H7 (cell line): ENCODE data around the gene ATP13A2. TPM values are rescaled to one million over a fixed set of nuclear protein-coding genes. Genes with fewer than 3 reads are reported as not detected.

Experiments
- DNase-seq: peaks from one replicate; pipeline ENCODE4 v3.0.0; 2012
- H3K27me3 ChIP-seq: 2 replicates; pipeline ENCODE4 v1.6.0; 2011; ENCODE audit warnings: mild to moderate bottlenecking, low read length; ENCODE audit not compliant: control insufficient read depth, insufficient read depth
- H3K36me3 ChIP-seq: replicated peaks from 2 replicates; pipeline ENCODE4 v1.5.1; 2011; ENCODE audit warnings: low read length; ENCODE audit not compliant: control insufficient read depth, insufficient read depth
- H3K4me3 ChIP-seq: 2 replicates; pipeline ENCODE4 v1.5.1; 2011; ENCODE audit warnings: low read depth, mild to moderate bottlenecking, control low read depth, low read length, moderate library complexity; ENCODE audit not compliant: insufficient read depth
- total RNA-seq: library from RNA; depleted of rRNA; stranded (reverse); fragments of >200 nt; shearing (Covaris generic); gene quantifications from 2 replicates; pipeline ENCODE4 v1.2.3, GENCODE V29; 2014

Gene ATP13A2
- total RNA-seq, 1 experiment from 2014 or later, result 162 TPM

DNA sequence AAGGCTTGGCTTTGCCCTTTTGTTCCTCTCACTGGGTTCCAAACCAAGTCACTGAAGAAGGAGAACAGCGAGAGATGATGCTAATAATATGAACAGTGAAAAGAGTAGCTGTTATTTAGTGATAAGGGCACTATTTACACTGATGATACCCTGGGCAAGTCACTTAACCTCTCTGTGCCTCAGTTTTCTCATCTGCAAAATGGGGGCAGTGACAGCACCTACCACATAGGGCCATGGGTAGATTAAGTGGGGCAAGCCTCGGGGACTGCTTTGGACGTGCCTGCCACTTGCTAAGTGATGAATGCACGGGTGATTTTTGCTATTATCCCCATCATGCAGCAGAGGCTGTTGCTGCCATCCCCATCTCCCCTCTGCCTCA is 9.2 kb downstream of the ATP13A2 start:
- DNase-seq, result no peak
- H3K4me3 ChIP-seq, result no peak overlapping the region
- peaks cover 12% of the 10 kb centered on the region for H3K36me3 ChIP-seq
- H3K27me3 ChIP-seq, result no peaks in the 10 kb centered on the region

DNA sequence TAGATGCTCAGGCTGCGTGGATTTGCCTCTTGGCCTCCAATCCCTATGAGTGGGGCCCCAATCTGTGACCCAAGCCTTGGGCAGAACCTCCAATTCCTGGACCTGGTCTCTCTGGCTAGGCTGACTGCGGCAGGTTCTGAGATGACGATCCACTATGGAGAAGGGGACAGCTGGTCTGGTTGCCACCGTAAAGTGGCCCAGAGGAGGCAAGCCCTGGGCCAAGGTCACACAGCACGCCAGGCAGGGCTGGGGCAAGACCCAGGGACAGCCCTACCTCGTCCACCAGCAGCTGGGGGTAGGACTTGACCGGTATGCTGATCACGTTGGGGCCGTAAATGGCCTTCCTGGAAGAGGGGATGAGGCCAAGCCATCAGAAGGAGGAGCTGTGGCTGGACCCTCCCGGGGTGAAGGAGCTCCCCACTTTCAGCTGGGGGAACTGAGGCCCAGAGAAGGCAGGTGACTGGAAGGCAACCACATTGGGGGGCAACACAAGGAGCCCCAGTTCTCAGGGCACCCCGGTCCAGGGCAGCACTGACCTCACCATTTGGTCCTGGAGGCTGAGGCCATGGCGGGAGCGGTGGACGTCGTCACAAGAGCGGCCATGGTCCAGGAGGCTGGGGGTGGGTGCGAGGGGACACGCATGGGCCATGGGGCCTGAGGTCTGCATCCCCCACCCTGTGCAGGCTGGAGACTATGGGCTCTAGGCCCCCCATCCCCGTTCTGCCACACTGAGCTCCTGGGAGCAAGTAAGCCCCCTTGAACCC is 9.8 kb downstream of the ATP13A2 start:
- Histone ChIP-seq H3K4me3 (no peak overlapping the region), H3K27me3 (no peaks in the 10 kb centered on the region), H3K36me3 (peaks cover 12% of the 10 kb centered on the region)
- DNase-seq, result peak; percentile 37

DNA sequence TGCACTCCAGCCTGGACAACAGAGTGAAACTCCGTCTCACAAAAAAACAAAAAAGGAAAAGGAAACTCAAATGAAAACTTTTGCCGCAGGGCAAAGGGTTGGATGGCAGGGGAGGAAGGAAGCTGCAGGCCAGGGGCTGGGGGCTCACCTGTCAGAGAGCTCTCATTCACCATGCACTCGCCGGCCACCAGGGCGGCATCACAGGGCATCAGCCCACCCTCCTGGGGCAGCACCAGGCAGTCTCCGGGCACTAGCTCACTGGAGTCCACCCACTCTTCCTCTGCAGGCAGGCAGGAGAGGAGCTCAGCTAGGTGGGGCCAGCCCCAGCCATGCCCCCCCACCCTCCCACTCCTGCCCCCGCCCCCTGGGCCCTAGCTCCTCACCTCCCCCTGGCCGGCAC is 11.9 kb downstream of the ATP13A2 start:
- DNase-seq, result peak; percentile 78
- Histone ChIP-seq H3K27me3 (no peaks in the 10 kb centered on the region), H3K4me3 (no peak overlapping the region), H3K36me3 (peaks cover 12% of the 10 kb centered on the region)

DNA sequence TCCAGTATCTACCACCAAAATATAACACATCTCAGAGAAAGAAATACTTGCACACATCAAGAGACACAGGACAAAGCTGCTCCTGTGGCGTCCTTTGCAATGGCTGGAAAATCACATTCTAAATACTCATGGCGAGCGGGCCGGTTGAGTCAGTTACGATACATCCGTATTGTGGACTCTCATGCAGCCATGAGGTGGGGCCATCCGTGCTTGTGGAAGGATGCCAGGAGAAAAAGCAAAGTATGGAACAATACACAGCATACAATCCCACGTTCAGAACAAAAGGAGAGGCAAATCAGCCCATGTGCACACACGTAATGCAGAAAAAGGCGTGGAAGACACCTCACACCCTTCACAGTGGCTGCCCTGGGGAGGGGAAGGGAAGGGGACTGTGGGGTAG is 13.1 kb downstream of the ATP13A2 start:
- peak; percentile 21 for DNase-seq
- H3K36me3 ChIP-seq, result peaks cover 8% of the 10 kb centered on the region
- H3K27me3 ChIP-seq, result no peaks in the 10 kb centered on the region
- no peak overlapping the region for H3K4me3 ChIP-seq

DNA sequence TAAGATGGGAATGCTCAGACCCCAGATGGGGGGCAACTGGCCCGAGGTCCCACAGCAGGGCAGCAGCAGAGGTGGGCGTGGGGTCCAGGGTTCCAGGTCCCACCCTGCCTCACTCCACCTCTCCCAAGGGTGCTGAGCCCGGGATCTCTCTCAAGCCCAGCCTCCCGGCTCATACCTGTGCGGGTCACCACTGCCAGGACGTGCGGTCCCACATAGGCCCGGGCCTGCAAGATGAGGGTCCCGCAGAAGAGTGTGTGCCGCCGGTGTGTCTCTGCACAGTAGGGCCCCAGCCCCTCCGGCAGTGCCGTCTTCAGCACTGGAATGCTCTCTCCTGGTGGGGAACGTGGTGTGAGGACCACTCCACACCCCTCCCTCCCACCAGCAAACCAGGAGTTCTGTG is 14.9 kb downstream of the ATP13A2 start:
- Histone ChIP-seq H3K27me3 (no peaks in the 10 kb centered on the region), H3K36me3 (peaks cover 4% of the 10 kb centered on the region), H3K4me3 (no peak overlapping the region)
- peak; percentile 40 for DNase-seq

DNA sequence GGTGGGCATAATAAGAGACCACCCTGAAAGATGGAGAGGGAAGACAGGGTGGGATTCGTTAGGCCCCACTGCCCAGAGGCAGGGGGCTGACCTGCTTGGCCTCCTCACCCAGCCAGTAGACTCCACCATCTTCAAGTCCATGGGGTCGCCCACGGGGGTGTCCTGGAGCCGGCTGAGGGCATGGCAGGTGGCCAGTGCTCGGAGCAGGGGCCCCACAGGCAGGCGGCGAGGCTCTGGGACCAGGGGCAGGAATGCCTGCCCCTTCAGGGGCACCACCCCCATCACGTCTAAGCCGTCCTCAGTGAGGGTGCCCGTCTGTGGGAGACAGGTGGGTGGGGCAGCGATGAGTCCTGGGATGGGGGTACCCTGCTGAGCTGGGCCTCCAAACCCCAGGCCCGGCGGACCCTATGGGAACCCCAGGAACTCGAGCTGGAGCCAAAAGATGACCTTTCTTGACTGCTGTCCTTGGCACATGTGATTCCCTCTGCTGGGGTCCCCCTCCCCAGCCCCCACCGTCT is 18.1 kb downstream of the ATP13A2 start:
- H3K27me3 ChIP-seq, result no peaks in the 10 kb centered on the region
- no peak for DNase-seq

DNA sequence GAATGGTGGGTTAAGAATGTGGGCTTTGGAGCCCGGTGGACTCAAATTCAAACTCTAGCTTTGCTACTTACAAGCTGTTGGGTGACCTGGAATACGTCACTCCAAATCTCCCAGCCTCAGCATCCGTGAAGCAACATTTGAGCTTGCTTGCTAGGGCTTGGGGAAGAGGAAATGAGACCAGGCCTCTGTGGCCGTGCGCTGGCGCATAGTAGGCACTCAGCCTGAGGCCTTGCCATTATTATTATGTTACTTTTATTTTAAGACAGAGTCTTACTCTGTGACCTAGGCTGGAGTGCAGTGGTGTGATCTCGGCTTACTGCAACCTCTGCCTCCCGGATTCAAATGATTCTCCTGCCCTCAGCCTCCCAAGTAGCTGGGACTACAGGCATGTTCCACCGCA is 19.1 kb downstream of the ATP13A2 start:
- H3K36me3 ChIP-seq, result no peaks in the 10 kb centered on the region; the same call in none of the 2 replicates
- H3K27me3 ChIP-seq, result no peaks in the 10 kb centered on the region
- no peak overlapping the region for H3K4me3 ChIP-seq
- DNase-seq, result no peak

More for the DNA sequence above, 18.1 kb downstream of the ATP13A2 start:
- no peak overlapping the region for H3K4me3 ChIP-seq
- peaks cover 2% of the 10 kb centered on the region for H3K36me3 ChIP-seq

DNA sequence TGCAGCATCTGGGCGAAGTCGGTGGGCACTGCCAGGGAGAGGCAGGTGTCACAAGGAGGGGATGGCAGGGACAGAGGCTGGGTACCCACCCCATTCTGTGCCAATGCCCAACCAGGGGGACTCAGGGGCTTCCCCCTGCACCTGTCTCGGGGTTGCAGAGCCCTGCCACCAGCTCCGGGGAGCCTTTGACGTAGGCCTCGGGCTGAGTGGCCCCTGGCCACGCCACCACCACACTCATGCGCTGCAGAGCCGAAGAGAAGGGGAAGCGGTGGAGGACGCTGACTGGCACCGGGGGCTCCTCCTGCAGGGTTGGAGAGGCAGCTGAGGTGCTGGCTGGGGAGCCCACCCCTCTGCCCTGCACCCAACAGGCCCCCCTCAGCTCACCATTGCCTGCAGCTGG is 19.6 kb downstream of the ATP13A2 start:
- Histone ChIP-seq H3K4me3 (no peak overlapping the region), H3K36me3 (no peaks in the 10 kb centered on the region; the same call in none of the 2 replicates), H3K27me3 (no peaks in the 10 kb centered on the region)
- no peak for DNase-seq

DNA sequence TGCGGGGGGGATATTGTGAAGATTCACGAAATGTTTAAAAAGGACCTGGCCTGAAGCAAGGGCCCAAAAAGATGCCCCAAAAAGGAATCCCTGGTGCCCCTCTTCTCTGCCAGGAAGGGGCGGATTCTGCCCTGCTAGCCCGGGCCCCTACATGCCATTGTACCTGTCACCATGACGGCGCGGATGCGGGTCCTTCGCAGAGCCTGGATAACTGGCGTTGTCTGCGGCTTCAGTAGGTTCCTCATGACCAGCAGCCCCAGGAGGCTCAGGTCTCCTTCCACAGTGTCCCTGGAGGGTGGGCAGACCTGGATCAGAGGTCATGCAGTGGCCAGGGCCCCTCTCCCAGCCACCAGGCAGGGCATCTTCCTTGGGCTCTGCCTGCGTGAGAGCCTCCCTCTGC is 20.2 kb downstream of the ATP13A2 start:
- Histone ChIP-seq H3K36me3 (no peaks in the 10 kb centered on the region; the same call in none of the 2 replicates), H3K27me3 (no peaks in the 10 kb centered on the region), H3K4me3 (no peak overlapping the region)
- no peak for DNase-seq

DNA sequence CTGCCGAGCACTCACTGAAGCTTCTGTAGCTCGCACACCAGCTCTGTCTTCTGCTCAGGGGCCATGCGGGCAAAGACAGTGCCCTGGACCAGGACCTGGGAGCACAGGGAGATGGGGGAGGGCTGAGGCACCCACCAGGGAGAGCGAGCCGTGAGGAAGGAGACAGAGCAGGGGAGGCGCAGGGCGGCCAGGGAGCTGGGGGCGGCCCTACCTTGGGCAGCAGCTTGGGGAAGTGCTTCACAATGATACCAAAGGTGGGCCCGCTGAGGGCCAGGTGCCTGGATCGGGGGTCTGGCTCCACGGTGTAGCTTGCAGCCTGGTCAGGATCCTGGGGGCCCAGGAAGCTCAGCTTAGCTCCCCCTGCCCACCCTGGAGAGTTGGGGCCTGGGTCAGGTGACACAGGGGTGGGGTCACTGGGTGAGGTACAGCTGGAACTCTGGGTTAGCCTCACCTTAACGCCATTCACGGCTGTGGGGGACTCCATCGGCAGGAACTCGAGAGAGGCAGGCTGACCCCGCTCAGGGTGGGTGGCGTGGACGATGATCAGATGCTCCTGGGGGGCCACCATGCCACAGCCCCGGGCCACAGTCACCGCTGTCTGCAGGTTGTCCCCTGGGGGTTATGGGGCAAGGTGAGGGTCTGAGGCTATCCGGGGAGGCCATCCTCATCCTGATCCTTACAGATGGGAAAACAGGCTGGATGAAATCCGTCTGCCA is 21.9 kb downstream of the ATP13A2 start:
- H3K27me3 ChIP-seq, result no peaks in the 10 kb centered on the region
- peaks cover 2% of the 10 kb centered on the region for H3K36me3 ChIP-seq
- DNase-seq, result no peak
- H3K4me3 ChIP-seq, result no peak overlapping the region

DNA sequence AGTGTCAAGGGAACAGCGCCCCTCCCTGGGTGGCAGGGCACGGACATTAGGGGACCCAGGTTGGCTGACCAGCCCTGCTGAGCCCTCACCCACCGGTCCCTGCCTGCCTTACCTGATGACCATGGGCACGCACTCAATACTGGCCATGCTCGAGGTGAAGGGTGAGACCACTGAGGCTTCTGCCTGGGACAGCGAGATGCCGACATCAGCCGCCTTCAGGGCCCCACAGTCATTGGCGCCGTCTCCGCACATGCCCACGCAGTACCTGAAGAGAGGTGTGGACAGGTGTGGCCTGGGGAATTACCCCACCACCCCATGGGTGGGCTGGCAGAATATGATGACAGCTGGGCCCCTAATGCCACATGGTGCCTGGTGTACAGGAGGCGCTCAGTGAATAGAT is 23.5 kb downstream of the ATP13A2 start:
- Histone ChIP-seq H3K36me3 (peaks cover 2% of the 10 kb centered on the region), H3K4me3 (no peak overlapping the region), H3K27me3 (no peaks in the 10 kb centered on the region)
- peak; percentile 54 for DNase-seq

DNA sequence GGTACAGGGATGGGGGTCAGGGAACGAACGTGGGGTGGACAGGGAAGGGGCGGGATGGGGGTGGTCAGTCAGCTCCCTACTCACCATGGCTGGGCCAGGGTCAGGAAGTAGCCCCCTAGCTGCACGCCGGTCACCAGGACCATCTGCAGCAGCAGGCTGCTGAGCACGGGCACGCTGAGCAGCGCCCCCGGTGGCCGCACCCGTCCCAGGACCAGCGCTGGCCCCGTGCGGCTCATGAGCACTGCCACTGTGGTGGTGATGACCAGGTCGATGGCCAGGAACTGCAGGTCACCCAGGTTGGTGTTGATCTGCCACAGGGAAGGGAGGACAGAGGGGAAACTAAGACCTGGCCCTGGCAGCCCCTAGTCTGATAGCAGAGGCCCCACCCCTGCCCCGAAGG is 24.8 kb downstream of the ATP13A2 start:
- DNase-seq, result peak; percentile 97
- H3K4me3 ChIP-seq, result no peak overlapping the region
- no peaks in the 10 kb centered on the region for H3K27me3 ChIP-seq
- H3K36me3 ChIP-seq, result peaks cover 2% of the 10 kb centered on the region

DNA sequence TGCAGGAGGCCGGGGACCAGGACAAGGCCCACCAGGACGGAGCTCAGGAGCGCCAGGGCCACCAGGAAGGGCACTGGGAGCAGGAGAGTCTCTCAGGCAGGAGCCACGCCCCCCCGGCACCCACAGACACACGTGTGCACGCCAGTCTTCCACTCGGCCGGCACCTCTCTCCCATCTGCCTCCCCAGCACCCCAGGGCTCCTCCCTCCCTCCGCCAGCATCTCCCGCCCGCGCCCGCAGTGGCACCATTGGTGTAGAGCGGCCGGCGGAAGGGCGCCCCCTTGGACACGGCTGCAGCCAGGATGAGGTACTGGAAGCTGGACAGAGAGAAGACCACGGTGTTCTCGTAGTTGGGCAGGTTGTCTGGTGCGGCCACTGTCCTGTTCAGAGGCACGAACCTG is 25.2 kb downstream of the ATP13A2 start:
- Histone ChIP-seq H3K36me3 (peaks cover 2% of the 10 kb centered on the region), H3K4me3 (no peak overlapping the region), H3K27me3 (no peaks in the 10 kb centered on the region)
- DNase-seq, result no peak

DNA sequence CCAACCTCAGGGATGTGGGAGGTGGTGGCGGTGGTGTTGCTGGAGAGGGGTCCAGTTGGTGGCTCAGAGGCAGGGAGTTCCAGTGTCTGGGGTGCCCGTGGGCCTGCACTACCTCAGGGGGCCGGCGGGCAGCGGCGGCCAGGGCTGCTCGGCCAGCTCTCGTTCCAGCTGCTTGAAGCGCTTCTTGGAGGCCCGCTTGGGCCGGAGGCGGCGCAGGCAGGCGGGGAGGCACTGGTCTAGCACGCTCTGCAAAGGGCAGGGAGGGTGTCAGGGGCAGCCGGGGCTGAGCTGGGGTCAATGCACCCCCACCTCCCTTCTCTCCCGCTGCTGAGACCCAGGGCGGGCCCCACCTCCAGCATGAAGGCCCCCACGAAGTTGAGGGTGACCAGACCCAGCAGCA is 25.6 kb downstream of the ATP13A2 start:
- DNase-seq, result no peak
- no peak overlapping the region for H3K4me3 ChIP-seq
- H3K36me3 ChIP-seq, result peaks cover 2% of the 10 kb centered on the region
- H3K27me3 ChIP-seq, result no peaks in the 10 kb centered on the region

DNA sequence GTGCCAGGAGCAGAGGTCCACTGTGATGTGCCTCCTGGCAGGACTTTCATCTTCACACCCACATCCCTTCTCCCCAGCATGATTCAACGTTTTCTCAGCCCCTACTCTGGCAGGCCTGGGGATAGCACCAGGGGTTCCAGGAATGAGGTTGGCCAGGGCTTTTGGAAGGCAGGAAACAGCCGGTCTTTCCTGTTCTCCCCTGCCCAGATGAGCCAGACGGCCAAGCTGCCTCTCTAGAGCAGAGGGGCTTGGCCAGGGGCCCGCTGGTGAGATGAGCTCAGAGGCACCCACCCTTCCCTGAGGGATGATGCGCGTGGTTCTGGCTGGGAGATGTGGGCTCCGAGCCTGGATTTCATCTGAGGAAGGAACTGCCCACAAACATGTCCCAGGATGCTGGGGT is 27.0 kb downstream of the ATP13A2 start:
- H3K27me3 ChIP-seq, result no peaks in the 10 kb centered on the region
- no peak overlapping the region for H3K4me3 ChIP-seq
- peak; percentile 64 for DNase-seq
- peaks cover 2% of the 10 kb centered on the region for H3K36me3 ChIP-seq
